Smooth muscle cell (in vitro differentiated cells): ENCODE data around the gene KRTAP5-9. TPM values are rescaled to one million over a fixed set of nuclear protein-coding genes. Genes with fewer than 3 reads are reported as not detected.
"Not testable (repeated sequence)": the region's sequence is repeated elsewhere in the genome, so short reads cannot be mapped to it uniquely, and the experiment has no call there.

Source experiments
- DNase-seq: peaks from one replicate; lab custom pipeline; 2025; ENCODE audit not compliant: unreplicated experiment; lab: John Stamatoyannopoulos, UW
- H2AFZ ChIP-seq: fragments of 200-600 bp; sonication (generic); 2 replicates; pipeline ENCODE4 v1.6.0; 2016; ENCODE audit warnings: antibody characterized with exemption, low read depth, mild to moderate bottlenecking
- H3F3A ChIP-seq: fragments of 200-600 bp; sonication (generic); 2 replicates; pipeline ENCODE4 v1.6.0; 2017; ENCODE audit warnings: antibody characterized with exemption, low read depth
- H3K27ac ChIP-seq: fragments of 200-600 bp; sonication (generic); 2 replicates; pipeline ENCODE4 v1.5.1; 2016; ENCODE audit warnings: low read depth, mild to moderate bottlenecking
- H3K27me3 ChIP-seq: fragments of 200-600 bp; sonication (generic); 2 replicates; pipeline ENCODE4 v1.6.1; 2016; ENCODE audit warnings: low read depth, mild to moderate bottlenecking
- H3K36me3 ChIP-seq: fragments of 200-600 bp; sonication (generic); 2 replicates; pipeline ENCODE4 v1.5.1; 2016; ENCODE audit warnings: low read depth
- H3K4me1 ChIP-seq: fragments of 200-600 bp; sonication (generic); 2 replicates; pipeline ENCODE4 v1.5.1; 2016; ENCODE audit warnings: low read depth
- H3K4me2 ChIP-seq: fragments of 200-600 bp; sonication (generic); 2 replicates; pipeline ENCODE4 v1.6.0; 2016; ENCODE audit warnings: mild to moderate bottlenecking
- H3K4me3 ChIP-seq: fragments of 200-600 bp; sonication (generic); 2 replicates; pipeline ENCODE4 v1.5.1; 2016; ENCODE audit warnings: mild to moderate bottlenecking
- H3K79me2 ChIP-seq: fragments of 200-600 bp; sonication (generic); 2 replicates; pipeline ENCODE4 v1.6.0; 2016; ENCODE audit warnings: low read depth, mild to moderate bottlenecking
- H3K9ac ChIP-seq: fragments of 200-600 bp; sonication (generic); 2 replicates; pipeline ENCODE4 v1.6.0; 2016; ENCODE audit warnings: low read depth
- H3K9me3 ChIP-seq: fragments of 200-600 bp; sonication (generic); replicated peaks from 2 replicates; pipeline ENCODE4 v1.5.1; 2016; ENCODE audit warnings: low read depth
- H4K20me1 ChIP-seq: fragments of 200-600 bp; sonication (generic); 2 replicates; pipeline ENCODE4 v1.6.0; 2016; ENCODE audit warnings: low read depth
- WGBS: methylation state at CpG from one replicate; pipeline ENCODE4 v1.1.7; 2016; ENCODE audit warnings: low lambda C conversion rate; 5-methylcytosine and 5-hydroxymethylcytosine counted together
- polyA plus RNA-seq: library from polyadenylated mRNA; unstranded; fragments of >200 nt; fragmentation: Nextera tagmentation; extraction: Ambion mirVana; gene quantifications from 2 replicates; pipeline ENCODE4 v1.2.1, GENCODE V29; 2016
- total RNA-seq: library from RNA; depleted of rRNA; stranded (reverse); fragments of >200 nt; gene quantifications from 2 replicates; pipeline ENCODE4 v1.2.3, GENCODE V29; 2014
- TF ChIP-seq, protein P1 (sequence below): fragments of 200-600 bp; sonication (generic); IDR thresholded peaks from 2 replicates; pipeline ENCODE4 v1.5.1; 2017; ENCODE audit warnings: borderline replicate concordance, mild to moderate bottlenecking, antibody characterized with exemption; ENCODE audit not compliant: insufficient read depth, poor library complexity, severe bottlenecking

The KRTAP5-9 gene
- total and polyA plus RNA-seq, 2 experiments from 2014 or later, result not detected

DNA sequence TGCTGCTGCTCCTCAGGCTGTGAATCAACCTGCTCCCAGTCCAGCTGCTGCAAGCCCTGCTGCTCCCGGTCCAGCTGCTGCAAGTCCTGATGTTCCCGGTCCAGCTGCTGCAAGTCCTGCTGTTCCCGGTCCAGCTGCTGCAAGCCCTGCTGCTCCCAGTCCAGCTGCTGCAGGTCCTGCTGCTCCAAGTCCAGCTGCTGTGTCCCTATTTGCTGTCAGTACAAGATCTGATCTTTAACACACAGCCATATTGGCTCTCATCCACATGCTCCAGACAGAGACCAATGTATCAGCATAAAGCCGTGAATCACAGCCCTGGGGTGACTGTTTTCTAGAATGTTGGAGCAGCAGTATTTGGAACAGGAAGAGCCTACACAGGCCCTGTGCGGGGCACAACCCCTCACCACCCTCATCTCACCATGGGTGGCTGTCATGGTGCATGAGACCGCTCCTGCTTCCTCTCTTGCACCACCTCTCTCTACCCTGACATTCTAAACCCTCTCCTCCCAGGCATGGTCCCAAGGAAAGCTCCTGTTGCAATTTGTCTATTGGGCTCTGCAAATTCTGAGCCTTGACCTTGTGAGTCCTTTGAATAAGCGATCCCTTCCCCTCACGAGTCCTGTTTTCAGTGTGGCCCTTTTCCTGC lies 20.6 kb downstream of the KRTAP5-9 start:
- Histone ChIP-seq H3K4me1 (no peaks in the 10 kb centered on the region), H3F3A (no peaks in the 10 kb centered on the region), H2AFZ (no peak overlapping the region), H3K9ac (no peak overlapping the region), H3K36me3 (no peaks in the 10 kb centered on the region), H3K4me2 (no peak overlapping the region), H3K4me3 (no peak overlapping the region), H3K79me2 (no peaks in the 10 kb centered on the region), H3K9me3 (no peaks in the 10 kb centered on the region), H4K20me1 (no peaks in the 10 kb centered on the region), H3K27ac (no peak overlapping the region), H3K27me3 (peaks cover 8% of the 10 kb centered on the region)
- 85% methylated on average over 8 of the region's 8 CpGs for WGBS
- TF ChIP-seq, protein P1, sequence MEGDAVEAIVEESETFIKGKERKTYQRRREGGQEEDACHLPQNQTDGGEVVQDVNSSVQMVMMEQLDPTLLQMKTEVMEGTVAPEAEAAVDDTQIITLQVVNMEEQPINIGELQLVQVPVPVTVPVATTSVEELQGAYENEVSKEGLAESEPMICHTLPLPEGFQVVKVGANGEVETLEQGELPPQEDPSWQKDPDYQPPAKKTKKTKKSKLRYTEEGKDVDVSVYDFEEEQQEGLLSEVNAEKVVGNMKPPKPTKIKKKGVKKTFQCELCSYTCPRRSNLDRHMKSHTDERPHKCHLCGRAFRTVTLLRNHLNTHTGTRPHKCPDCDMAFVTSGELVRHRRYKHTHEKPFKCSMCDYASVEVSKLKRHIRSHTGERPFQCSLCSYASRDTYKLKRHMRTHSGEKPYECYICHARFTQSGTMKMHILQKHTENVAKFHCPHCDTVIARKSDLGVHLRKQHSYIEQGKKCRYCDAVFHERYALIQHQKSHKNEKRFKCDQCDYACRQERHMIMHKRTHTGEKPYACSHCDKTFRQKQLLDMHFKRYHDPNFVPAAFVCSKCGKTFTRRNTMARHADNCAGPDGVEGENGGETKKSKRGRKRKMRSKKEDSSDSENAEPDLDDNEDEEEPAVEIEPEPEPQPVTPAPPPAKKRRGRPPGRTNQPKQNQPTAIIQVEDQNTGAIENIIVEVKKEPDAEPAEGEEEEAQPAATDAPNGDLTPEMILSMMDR, result no peak
- no peak for DNase-seq

DNA sequence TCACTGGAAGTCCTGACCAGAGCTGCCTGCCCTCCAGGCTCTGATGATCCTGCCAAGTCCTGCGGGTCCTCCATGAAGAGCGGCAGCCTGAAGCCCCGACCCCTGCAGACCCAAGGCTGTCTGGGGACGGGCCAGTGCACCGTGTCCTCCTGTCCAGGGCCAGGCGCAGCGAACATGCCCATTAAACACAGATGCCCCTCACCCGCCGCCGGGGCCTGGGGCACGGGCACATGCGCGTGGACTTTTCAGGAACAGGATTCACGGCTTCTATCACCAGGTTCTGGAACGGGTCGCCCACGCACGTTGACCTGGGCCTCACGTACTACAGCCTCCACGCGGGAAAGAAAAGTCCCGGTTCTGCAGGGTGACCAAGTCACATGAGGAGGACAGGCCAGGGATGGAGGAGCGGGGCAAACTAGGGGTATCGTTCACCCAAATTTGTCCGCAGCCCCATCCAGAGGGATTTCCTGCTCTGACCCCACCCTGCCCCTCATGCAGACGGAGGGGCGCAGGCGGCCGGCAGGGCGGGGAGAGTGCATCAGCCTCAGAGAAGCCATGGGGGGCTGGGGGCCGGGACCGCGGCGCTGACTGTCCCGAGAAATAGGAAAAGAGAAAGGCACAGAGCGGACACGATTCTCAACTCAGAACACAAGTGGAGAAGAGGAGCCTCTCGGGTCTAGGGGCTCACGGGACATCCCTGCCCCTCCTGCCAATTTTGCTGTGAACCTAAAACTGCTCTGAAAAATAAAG lies 23.1 kb downstream of the KRTAP5-9 start:
- not testable (repeated sequence) for H3K4me3 ChIP-seq, H3K9ac ChIP-seq, H4K20me1 ChIP-seq, H3K27ac ChIP-seq, H3F3A ChIP-seq, H3K4me2 ChIP-seq, H3K9me3 ChIP-seq, H3K79me2 ChIP-seq, H2AFZ ChIP-seq, H3K27me3 ChIP-seq, H3K4me1 ChIP-seq, H3K36me3 ChIP-seq, DNase-seq
- 94% methylated on average over 32 of the region's 39 CpGs for WGBS

DNA sequence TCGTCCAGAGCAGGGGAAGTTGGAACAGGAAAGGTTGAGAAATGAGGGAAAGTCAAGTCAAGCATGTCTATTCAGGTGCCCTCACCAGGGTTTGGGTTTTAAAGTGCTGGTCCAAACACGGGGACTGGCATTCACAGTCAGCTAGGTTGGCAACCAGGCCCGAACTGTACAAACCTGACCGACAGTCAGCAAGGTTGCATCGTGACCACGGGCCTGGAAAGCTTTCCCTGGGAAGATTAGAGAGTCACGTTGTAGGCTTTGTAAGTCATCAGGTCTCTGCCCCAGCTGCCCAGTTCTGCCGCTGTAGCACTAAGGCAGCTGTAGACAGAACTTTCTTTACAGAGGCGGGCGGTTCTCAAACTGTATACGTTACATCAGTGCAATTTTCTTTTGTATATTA lies 24.6 kb downstream of the KRTAP5-9 start:
- no peak overlapping the region for H3K27ac ChIP-seq
- TF ChIP-seq, protein P1, result no peak

DNA sequence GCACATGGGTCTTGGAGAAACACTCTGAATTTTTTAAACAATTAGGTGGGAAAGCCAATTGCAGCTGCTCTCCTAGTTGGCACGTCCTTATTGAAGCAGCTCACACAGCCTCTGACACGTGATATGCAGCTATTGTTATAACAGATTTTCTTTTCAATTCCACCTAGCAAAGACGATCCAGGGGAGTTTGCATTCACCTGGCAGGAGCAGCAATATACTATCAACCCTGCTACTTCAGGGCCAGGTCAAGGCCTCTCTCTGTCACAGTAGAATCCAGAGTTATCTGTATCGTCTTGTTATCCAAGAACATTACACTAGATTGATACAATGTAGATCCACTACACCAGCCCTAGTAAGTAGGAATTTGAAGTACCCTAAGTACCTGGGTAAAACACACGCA lies 26.2 kb downstream of the KRTAP5-9 start:
- H3K4me2 ChIP-seq, result no peak overlapping the region
- WGBS, result 87% methylated on average over 5 of the region's 5 CpGs
- no peaks in the 10 kb centered on the region for H3K9me3 ChIP-seq
- H3K27me3 ChIP-seq, result peaks cover 6% of the 10 kb centered on the region
- H3K4me3 ChIP-seq, result no peak overlapping the region
- no peaks in the 10 kb centered on the region for H4K20me1 ChIP-seq
- no peaks in the 10 kb centered on the region for H3K4me1 ChIP-seq
- no peaks in the 10 kb centered on the region for H3K79me2 ChIP-seq
- H2AFZ ChIP-seq, result no peak overlapping the region
- H3F3A ChIP-seq, result no peaks in the 10 kb centered on the region
- no peaks in the 10 kb centered on the region for H3K36me3 ChIP-seq
- H3K9ac ChIP-seq, result no peak overlapping the region
- DNase-seq, result no peak
- no peak overlapping the region for H3K27ac ChIP-seq
- TF ChIP-seq, protein P1, result no peak

More for the DNA sequence above, 24.6 kb downstream of the KRTAP5-9 start:
- Histone ChIP-seq H3K4me3 (no peak overlapping the region), H3F3A (no peaks in the 10 kb centered on the region), H2AFZ (no peak overlapping the region), H3K9me3 (no peaks in the 10 kb centered on the region), H3K4me2 (no peak overlapping the region), H3K9ac (no peak overlapping the region), H3K36me3 (no peaks in the 10 kb centered on the region), H3K27me3 (peaks cover 6% of the 10 kb centered on the region), H3K4me1 (no peaks in the 10 kb centered on the region), H3K79me2 (no peaks in the 10 kb centered on the region), H4K20me1 (no peaks in the 10 kb centered on the region)
- 74% methylated on average over 11 of the region's 11 CpGs for WGBS
- no peak for DNase-seq
